GM18867 (cell line): ENCODE data around the gene GNB1L.

Experiments used
- ATAC-seq: cut with Tn5 transposase; IDR thresholded peaks from one replicate; pipeline ENCODE4 v1.9.1; 2021; ENCODE audit warnings: mild to moderate bottlenecking, moderate library complexity; ENCODE audit not compliant: unreplicated experiment

Gene GNB1L

DNA sequence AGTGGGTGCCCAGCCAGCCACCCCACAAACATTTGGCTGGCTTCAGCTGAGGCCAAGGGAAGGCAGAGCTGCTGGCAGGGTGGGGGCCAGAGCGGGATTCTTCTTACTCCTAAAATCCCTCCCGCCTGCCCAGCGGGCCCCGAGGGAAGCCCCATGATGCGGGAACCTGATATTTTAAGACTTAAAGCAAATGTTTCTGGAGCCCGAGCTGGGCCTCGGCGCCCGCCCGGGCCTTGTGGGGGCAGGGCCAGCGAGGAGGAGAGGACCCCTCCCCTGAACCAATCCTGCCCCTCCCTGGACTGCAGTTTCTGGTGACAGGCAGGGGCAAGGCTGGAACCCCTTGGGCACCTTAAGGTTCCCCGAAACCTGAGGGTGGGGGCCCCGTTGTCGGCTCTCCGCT lies 114.1 kb downstream of the GNB1L start:
- no peak for ATAC-seq

DNA sequence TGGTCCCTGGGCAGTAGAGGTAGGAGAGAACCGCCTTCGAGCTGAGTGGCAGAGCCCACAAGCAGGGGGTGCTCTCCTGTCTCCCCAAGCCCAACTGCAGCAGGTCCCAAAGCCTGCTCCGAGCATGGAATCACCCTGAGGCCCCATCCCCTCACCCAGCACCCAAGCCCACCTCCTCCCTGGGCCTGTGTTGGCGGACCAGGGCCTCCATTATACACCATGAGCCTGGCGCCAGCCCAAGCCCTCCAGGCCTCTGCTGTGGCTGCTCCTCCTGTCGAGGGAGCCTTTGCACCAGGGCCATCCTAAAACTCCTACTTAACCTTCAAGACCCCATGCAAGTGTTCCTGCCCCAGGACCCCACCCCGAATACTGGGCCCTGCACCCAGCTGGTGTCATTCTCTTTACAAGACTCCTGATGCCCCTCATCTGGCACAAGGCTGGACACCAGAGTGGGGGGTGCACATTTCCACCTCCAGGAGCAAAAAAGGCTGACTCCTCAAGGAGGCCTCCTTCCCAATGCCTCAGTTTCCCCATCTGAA lies 114.7 kb downstream of the GNB1L start:
- no peak for ATAC-seq

DNA sequence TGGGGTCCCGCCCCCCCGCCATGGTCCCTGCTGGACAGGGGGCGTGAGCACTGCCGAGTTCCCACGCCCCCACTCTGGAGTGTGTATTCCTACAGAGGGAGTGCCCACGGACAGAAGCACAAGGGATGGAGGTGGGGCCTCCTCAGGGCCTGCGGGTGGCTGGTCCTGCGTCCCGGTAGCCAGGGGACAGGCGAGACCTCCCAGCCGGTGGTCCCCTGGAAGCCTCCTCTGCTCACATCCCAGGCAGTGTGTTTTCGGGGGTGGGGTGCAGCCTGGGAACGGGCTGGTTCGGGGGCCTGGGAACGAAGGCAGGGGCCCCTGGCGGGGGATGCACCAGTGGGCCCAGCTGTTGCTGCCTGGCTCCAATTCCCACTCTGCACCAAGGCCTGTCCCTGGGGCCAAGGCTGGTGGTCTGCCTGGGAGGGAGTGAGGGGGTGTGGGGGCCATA lies 115.2 kb downstream of the GNB1L start:
- no peak for ATAC-seq

DNA sequence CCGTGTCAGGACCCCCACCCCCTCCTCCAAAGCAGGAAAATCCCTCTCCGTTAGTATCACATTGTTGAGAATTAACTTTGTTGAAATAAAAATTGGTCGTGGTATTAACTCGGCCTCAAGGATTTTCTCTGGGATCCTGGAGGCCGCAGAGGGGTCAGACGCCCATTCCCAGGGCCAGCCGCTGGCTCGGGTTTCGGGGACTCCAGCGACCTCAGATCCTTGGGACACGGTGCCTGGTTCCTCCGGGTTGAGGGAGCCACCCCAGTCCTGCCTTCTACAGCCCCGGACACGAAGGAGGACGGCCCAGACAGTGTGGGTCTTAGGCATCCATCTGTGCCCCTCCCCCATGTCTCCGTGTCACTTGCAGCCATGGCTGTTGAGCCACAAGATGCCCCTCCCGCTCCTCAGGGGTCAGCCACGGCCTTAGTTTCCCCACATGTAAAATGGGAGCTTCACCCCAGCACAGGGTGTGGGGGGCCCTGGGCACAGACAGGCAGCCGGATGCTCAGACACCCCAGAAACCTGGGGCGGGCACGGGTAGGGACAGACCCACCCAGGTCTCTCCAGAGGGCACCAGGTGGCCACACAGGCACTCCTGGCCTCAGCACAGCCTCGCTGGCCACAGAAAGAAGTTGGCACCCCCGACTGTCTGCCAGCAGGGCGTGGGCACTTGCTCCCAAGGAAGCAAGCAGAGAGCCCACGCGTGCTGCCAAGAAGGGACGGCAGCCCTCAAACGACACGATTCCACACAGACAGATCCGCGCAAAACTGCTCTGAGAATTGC lies 115.8 kb downstream of the GNB1L start:
- ATAC-seq = no peak

DNA sequence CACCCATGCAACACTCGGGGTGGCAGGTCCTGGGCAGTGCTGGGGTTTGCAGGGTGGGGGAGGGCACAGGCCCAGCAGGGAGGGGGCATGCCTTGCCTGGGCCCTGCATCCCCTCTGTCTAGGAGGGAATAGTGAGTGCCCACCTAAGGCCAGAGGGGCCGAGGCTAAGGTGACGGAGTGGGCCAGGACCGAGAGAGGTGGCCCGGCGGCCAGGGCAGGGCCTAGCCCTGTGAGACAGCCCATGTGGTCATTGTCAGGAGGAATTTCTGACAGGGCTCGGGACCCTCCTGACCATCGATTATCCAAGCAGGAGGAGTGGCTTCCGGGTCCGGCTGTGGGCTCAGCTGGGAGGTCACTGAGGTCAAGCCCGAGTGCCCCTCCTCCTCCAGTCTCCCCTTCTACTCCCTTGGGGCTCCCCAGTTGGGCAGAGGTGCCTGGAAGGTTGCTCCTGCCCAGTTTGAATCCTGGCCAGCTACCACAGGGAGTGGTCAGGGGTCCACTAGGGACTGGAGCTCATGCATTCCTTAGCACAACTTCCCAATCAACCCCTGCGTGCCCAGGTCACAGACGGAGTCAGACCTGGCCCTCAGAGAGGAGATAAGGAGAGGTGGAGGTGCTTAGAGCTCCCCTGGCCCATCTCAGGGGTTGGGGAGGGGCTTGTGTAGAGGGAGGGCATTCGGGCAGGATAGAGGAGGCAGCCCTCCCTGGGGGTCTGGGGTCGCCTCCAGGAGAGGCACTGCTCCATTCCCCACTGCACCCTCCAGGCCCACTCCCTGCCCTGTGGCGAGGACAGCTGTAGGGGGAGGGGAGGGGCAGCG lies 116.6 kb downstream of the GNB1L start:
- no peak for ATAC-seq

DNA sequence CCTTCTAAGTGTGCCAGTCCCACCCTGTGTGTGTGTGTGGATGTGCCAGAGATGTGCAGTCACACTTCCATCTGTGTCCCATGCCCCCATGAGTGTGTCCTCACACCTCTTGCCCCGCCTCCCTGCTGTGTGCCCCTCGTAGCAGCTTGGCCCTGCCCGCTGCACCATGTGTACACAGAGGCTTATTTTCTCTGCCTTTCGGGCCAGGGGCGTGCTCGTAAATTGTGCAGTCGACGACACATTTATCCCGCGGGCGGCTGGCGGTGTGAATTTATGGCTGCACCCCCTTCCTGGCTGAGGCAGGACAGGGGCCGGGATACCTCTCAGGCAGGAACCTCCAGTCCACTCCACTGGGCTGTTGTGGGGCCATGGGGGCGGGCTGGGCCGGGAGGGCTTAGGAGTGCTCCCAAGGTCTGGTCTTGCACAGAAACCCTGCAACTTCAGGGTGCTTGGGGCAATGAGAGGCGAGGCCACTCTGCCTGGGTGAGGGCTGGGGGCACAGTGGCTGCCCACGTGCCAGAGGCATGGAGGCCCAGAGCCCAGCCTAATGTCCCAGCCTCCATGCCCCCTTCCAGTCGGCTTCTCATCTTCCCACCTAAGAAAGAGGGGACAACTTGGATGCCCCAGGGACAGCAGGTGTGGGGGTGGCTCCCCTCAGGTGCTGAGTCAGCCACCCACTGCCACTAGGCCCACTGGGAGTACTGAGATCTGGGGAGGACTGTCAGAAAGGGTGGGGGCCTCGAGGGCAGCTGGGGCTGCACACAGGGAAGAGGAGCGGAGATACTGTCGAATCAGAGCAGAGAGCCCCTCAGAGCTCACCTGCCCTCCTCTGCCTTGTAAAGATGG lies 118.8 kb downstream of the GNB1L start:
- ATAC-seq = no peak

DNA sequence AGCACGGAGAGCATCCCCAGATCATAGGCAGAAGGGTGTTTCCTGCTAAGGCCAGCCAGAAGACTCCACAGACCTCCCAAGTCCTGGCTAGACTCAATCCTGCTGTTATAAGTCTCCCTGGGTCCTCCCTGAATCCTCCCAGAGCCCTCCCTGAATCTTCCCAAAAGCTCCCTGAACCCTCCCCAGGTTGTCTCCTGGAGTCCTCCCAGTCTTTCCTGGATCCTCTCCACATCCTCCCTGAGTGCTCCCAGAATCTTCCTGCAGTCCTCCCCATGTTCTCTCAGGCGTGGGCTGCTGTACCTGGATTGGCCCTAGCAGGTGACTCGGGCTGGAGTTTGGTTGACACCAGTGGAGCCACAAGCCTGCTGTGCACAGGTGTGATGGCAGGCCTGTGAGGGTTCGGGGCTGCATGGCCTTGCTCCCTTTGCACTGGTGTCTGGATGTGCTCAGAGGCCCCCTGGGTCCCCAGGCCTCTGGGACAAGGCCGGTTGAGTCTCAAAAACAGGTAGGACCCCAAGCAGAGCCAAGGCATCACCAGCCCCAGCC lies 119.8 kb downstream of the GNB1L start:
- ATAC-seq = no peak

DNA sequence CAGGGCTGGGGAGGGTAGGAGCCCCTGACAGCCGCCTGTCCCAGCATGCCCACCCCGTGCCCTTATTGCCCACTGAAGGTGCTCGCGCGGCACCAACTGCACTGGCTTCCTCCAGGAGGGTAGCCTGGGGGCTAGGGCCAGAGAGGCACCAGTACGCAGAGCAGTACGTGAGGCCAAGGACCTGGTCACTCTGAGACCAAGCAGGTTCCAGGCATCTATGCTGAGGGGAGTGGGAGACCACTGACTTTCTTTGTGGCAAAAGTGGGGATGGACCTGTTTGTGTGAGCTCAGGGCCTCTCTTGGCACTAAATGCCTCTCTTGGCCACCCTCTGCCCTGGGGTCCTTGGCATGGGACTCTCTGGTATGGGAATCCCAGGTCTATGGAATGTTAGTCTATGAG lies 120.5 kb downstream of the GNB1L start:
- ATAC-seq = no peak

DNA sequence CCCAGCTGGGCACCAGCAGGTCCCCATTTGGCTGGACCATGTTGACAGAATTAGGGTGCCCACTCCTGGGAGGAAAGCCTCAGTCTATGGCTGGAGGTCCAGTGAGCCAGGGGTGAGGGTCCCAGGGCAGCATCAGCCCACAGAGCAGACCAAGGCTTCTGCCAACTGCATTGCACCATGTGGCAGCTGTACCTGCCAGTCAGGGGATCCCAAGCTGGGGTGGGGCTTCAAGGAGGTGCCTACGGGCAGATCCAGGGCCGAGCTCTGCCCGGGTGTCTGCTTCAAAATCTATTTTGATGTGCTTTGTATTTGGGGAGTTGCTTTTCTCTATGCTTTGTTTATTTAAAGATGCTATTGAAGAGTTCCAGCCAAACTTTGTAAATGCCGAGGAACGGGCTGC lies 120.9 kb downstream of the GNB1L start:
- ATAC-seq = no peak
